COLO829 (cell line): ENCODE data around the gene PPP2R5E.
A peak's percentile ranks its signal among the peaks of the same experiment; 100 is the strongest.

ENCODE experiments used
- DNase-seq: peaks from one replicate; pipeline ENCODE4 v3.0.0; 2012; ENCODE audit warnings: low spot score

The PPP2R5E gene

GRCh38 chr14:63470962-63471793 is 72.0 kb downstream of the PPP2R5E start:
- DNase-seq = peak; percentile 83

GRCh38 chr14:63468294-63468693 is 74.9 kb downstream of the PPP2R5E start:
- DNase-seq = no peak

GRCh38 chr14:63467440-63468072 is 75.6 kb downstream of the PPP2R5E start:
- no peak for DNase-seq

- DNase-seq = no peak
These were observed 77.8 kb downstream of the PPP2R5E start for GRCh38 chr14:63465347-63465746.

GRCh38 chr14:63460680-63461369 is 82.4 kb downstream of the PPP2R5E start:
- DNase-seq = no peak

GRCh38 chr14:63459738-63460137 is 83.4 kb downstream of the PPP2R5E start:
- DNase-seq = no peak

GRCh38 chr14:63457498-63457897 is 85.7 kb downstream of the PPP2R5E start:
- no peak for DNase-seq

- DNase-seq = no peak
These were observed 88.1 kb downstream of the PPP2R5E start for GRCh38 chr14:63454863-63455622.

- DNase-seq = no peak
These were observed 88.7 kb downstream of the PPP2R5E start for GRCh38 chr14:63454436-63454835.

- DNase-seq = no peak
These were observed 89.7 kb downstream of the PPP2R5E start for GRCh38 chr14:63453443-63453936.

- DNase-seq = no peak
These were observed 90.4 kb downstream of the PPP2R5E start for GRCh38 chr14:63452796-63453195.

- DNase-seq = no peak
These were observed 94.3 kb downstream of the PPP2R5E start for GRCh38 chr14:63448841-63449240.

- no peak for DNase-seq
These were observed 98.6 kb downstream of the PPP2R5E start for GRCh38 chr14:63444588-63444987.

GRCh38 chr14:63443988-63444387 is 99.2 kb downstream of the PPP2R5E start:
- DNase-seq = no peak

- DNase-seq = no peak
These were observed 99.8 kb downstream of the PPP2R5E start for GRCh38 chr14:63443361-63443760.

GRCh38 chr14:63438065-63438757 is 105.0 kb downstream of the PPP2R5E start:
- DNase-seq = peak; percentile 74

GRCh38 chr14:63436286-63437098 is 106.7 kb downstream of the PPP2R5E start:
- DNase-seq = no peak

- DNase-seq = no peak
These were observed 107.3 kb downstream of the PPP2R5E start for GRCh38 chr14:63435838-63436237.

- no peak for DNase-seq
These were observed 108.0 kb downstream of the PPP2R5E start for GRCh38 chr14:63435204-63435603.

- no peak for DNase-seq
These were observed 110.2 kb downstream of the PPP2R5E start for GRCh38 chr14:63432888-63433552.
